HG02840 (cell line): Measurements from ENCODE around the gene DNAJC8.

ENCODE experiments used
- ATAC-seq: cut with Tn5 transposase; IDR thresholded peaks from one replicate; pipeline ENCODE4 v1.9.1; 2021; ENCODE audit warnings: mild to moderate bottlenecking, moderate library complexity, moderate number of reproducible peaks; ENCODE audit not compliant: unreplicated experiment, low FRiP score

DNAJC8 gene

GRCh38 chr1:28208818-28209441 lies 23.9 kb downstream of the DNAJC8 start:
- ATAC-seq = no peak

GRCh38 chr1:28205243-28205642 lies 27.6 kb downstream of the DNAJC8 start:
- no peak for ATAC-seq

GRCh38 chr1:28200234-28200873 lies 32.5 kb downstream of the DNAJC8 start:
- ATAC-seq = no peak

GRCh38 chr1:28199328-28200233 lies 33.2 kb downstream of the DNAJC8 start:
- ATAC-seq = peak; percentile 81

GRCh38 chr1:28197682-28198415 lies 35.0 kb downstream of the DNAJC8 start:
- no peak for ATAC-seq

GRCh38 chr1:28196330-28196729 lies 36.5 kb downstream of the DNAJC8 start:
- ATAC-seq = no peak

GRCh38 chr1:28195780-28196179 lies 37.0 kb downstream of the DNAJC8 start:
- ATAC-seq = no peak

- ATAC-seq = no peak
Observed at GRCh38 chr1:28194326-28195035, 38.3 kb downstream of the DNAJC8 start.

- no peak for ATAC-seq
Observed at GRCh38 chr1:28193701-28194161, 39.1 kb downstream of the DNAJC8 start.

GRCh38 chr1:28190996-28191645 lies 41.7 kb downstream of the DNAJC8 start:
- ATAC-seq = no peak

GRCh38 chr1:28190337-28190979 lies 42.4 kb downstream of the DNAJC8 start:
- ATAC-seq = no peak

GRCh38 chr1:28185071-28185470 lies 47.8 kb downstream of the DNAJC8 start:
- no peak for ATAC-seq

GRCh38 chr1:28180306-28181305 lies 52.2 kb downstream of the DNAJC8 start:
- no peak for ATAC-seq

GRCh38 chr1:28178690-28179485 lies 53.9 kb downstream of the DNAJC8 start:
- no peak for ATAC-seq

GRCh38 chr1:28176492-28177470 lies 56.0 kb downstream of the DNAJC8 start, which contains the start of gene PTAFR:
Gene PTAFR, minus strand, starts transcription at chr1:28176690. Its CDS starts 25,669 bp downstream, at chr1:28151021.
- ATAC-seq = no peak
